ENCODE data around the gene IRAG1.

The IRAG1 gene

GRCh38 chr11:10660323-10660722 lies 33.2 kb downstream of the IRAG1 start:
- H3K4me3 ChIP-seq (ENCODE audit: low read depth, low read length): no peak overlapping the region
- no peak for DNase-seq (ENCODE audit: low read depth)
- no peak for TF ChIP-seq CTCF (IDR thresholded peaks at IDR 0.05; ENCODE audit: control insufficient read depth, extremely low read depth, insufficient read depth)

- no peak for DNase-seq (ENCODE audit: low read depth)
- no peak overlapping the region for H3K4me3 ChIP-seq (ENCODE audit: low read depth, low read length)
- TF ChIP-seq CTCF (IDR thresholded peaks at IDR 0.05; ENCODE audit: control insufficient read depth, extremely low read depth, insufficient read depth): no peak
Observed at GRCh38 chr11:10659339-10660216, 34.0 kb downstream of the IRAG1 start.

- DNase-seq (ENCODE audit: low read depth): no peak
- no peak for TF ChIP-seq CTCF (IDR thresholded peaks at IDR 0.05; ENCODE audit: control insufficient read depth, extremely low read depth, insufficient read depth)
- H3K4me3 ChIP-seq (ENCODE audit: low read depth, low read length): no peak overlapping the region
Observed at GRCh38 chr11:10658621-10659338, 34.8 kb downstream of the IRAG1 start.

- DNase-seq (ENCODE audit: low read depth): no peak
- TF ChIP-seq CTCF (IDR thresholded peaks at IDR 0.05; ENCODE audit: control insufficient read depth, extremely low read depth, insufficient read depth): no peak
- H3K4me3 ChIP-seq (ENCODE audit: low read depth, low read length): no peak overlapping the region
Observed at GRCh38 chr11:10657308-10658271, 36.0 kb downstream of the IRAG1 start.

- TF ChIP-seq CTCF (IDR thresholded peaks at IDR 0.05; ENCODE audit: control insufficient read depth, extremely low read depth, insufficient read depth): no peak
Observed at GRCh38 chr11:10655943-10656576, 37.5 kb downstream of the IRAG1 start.

GRCh38 chr11:10655227-10655626 lies 38.3 kb downstream of the IRAG1 start:
- TF ChIP-seq CTCF (IDR thresholded peaks at IDR 0.05; ENCODE audit: control insufficient read depth, extremely low read depth, insufficient read depth): no peak
- no peak for DNase-seq (ENCODE audit: low read depth)

More at GRCh38 chr11:10655943-10656576, 37.5 kb downstream of the IRAG1 start:
- DNase-seq (ENCODE audit: low read depth): no peak
- no peak overlapping the region for H3K4me3 ChIP-seq (ENCODE audit: low read depth, low read length)

More at GRCh38 chr11:10655227-10655626, 38.3 kb downstream of the IRAG1 start:
- H3K4me3 ChIP-seq (ENCODE audit: low read depth, low read length): no peak overlapping the region
